WTC11 (cell line): ENCODE measurements around the gene RPL29. TPM values are rescaled to one million over a fixed set of nuclear protein-coding genes. Genes with fewer than 3 reads are reported as not detected.

Experiments
- ATAC-seq: fragments of 200-7000 bp; cut with Tn5 transposase; 2 replicates; pipeline ENCODE4 v1.10.0; 2021; ENCODE audit warnings: mild to moderate bottlenecking, moderate library complexity
- CTCF ChIA-PET: fragments of 300-600 bp; sonication (Branson Sonifier 250); formaldehyde crosslinking; loops from one replicate; lab custom pipeline; 2021; ENCODE audit warnings: antibody characterized with exemption; lab: Charles Lee
- POLR2A ChIA-PET: fragments of 350-600 bp; sonication (Branson Sonifier 250); formaldehyde crosslinking; loops from one replicate; lab custom pipeline; 2021; ENCODE audit warnings: antibody characterized with exemption; lab: Charles Lee
- DNase-seq: peaks from one replicate; pipeline ENCODE4 v3.0.0; 2021; ENCODE audit warnings: low spot score
- H3K27ac Mint-ChIP-seq: 2 replicates; pipeline ENCODE4 v1.8.0; 2021; ENCODE audit warnings: mixed read lengths
- H3K27me3 Mint-ChIP-seq: 2 replicates; pipeline ENCODE4 v1.8.0; 2021; ENCODE audit warnings: low read depth, mild to moderate bottlenecking, moderate library complexity, mixed read lengths
- H3K36me3 Mint-ChIP-seq: 2 replicates; pipeline ENCODE4 v1.8.0; 2021; ENCODE audit warnings: mixed read lengths
- H3K4me1 Mint-ChIP-seq: 2 replicates; pipeline ENCODE4 v1.8.0; 2022; ENCODE audit warnings: mixed read lengths
- H3K4me3 Mint-ChIP-seq: 2 replicates; pipeline ENCODE4 v1.8.0; 2021; ENCODE audit warnings: mild to moderate bottlenecking, moderate library complexity, mixed read lengths
- H3K9me3 Mint-ChIP-seq: 2 replicates; pipeline ENCODE4 v1.8.0; 2021; ENCODE audit warnings: mixed read lengths
- ATF1 ChIP-seq: sonication (generic); formaldehyde crosslinking; IDR thresholded peaks from 2 replicates; pipeline ENCODE4 v1.8.1; 2023; ENCODE audit warnings: mild to moderate bottlenecking, moderate library complexity, missing genetic modification reagents
- FOXK1 ChIP-seq: sonication (generic); formaldehyde crosslinking; IDR thresholded peaks from 2 replicates; pipeline ENCODE4 v1.8.0; 2022; ENCODE audit warnings: mild to moderate bottlenecking, moderate library complexity, missing genetic modification reagents
- GTF2I ChIP-seq: fragments of 250-450 bp; sonication (Bioruptor Pico); conservative IDR thresholded peaks from 2 replicates; pipeline ENCODE4 v1.4.0; 2021; ENCODE audit warnings: mild to moderate bottlenecking
- KAT7 ChIP-seq: sonication (generic); formaldehyde crosslinking; IDR thresholded peaks from 2 replicates; pipeline ENCODE4 v1.8.1; 2023; ENCODE audit warnings: missing genetic modification reagents, mild to moderate bottlenecking, borderline replicate concordance
- NFATC4 ChIP-seq: fragments of 250-450 bp; sonication (Bioruptor Pico); IDR thresholded peaks from 2 replicates; pipeline ENCODE4 v1.9.0; 2021; ENCODE audit warnings: mild to moderate bottlenecking
- SMAD4 ChIP-seq: sonication (generic); formaldehyde crosslinking; IDR thresholded peaks from 2 replicates; pipeline ENCODE4 v1.8.0; 2022; ENCODE audit warnings: mild to moderate bottlenecking, missing genetic modification reagents
- TCF7 ChIP-seq: sonication (generic); formaldehyde crosslinking; IDR thresholded peaks from 2 replicates; pipeline ENCODE4 v1.8.0; 2022; ENCODE audit warnings: mild to moderate bottlenecking, low read depth, missing genetic modification reagents, moderate library complexity
- ZBTB21 ChIP-seq: sonication (generic); formaldehyde crosslinking; IDR thresholded peaks from 2 replicates; pipeline ENCODE4 v1.8.1; 2023; ENCODE audit warnings: mild to moderate bottlenecking, missing genetic modification reagents, borderline replicate concordance
- ZNF219 ChIP-seq: sonication (generic); formaldehyde crosslinking; IDR thresholded peaks from 2 replicates; pipeline ENCODE4 v1.8.0; 2023; ENCODE audit warnings: missing genetic modification reagents, mild to moderate bottlenecking, borderline replicate concordance
- ZNF317 ChIP-seq: sonication (generic); formaldehyde crosslinking; IDR thresholded peaks from 2 replicates; pipeline ENCODE4 v1.8.1; 2023; ENCODE audit warnings: low read depth, mild to moderate bottlenecking, moderate library complexity, missing genetic modification reagents, borderline replicate concordance
- total RNA-seq: library from RNA; stranded (reverse); gene quantifications from 3 replicates; pipeline ENCODE4 v1.2.3, GENCODE V29; 2021
- TF ChIP-seq, protein P1 (sequence below): sonication (generic); formaldehyde crosslinking; IDR thresholded peaks from 2 replicates; pipeline ENCODE4 v1.8.1; 2023; ENCODE audit warnings: mild to moderate bottlenecking, missing genetic modification reagents
- TF ChIP-seq, protein P2 (sequence below): sonication (generic); formaldehyde crosslinking; IDR thresholded peaks from 2 replicates; pipeline ENCODE4 v1.8.1; 2023; ENCODE audit warnings: mild to moderate bottlenecking, missing genetic modification reagents, moderate library complexity
- TF ChIP-seq, protein P3 (sequence below): sonication (generic); formaldehyde crosslinking; IDR thresholded peaks from 2 replicates; pipeline ENCODE4 v1.8.0; 2022; ENCODE audit warnings: mild to moderate bottlenecking, missing genetic modification reagents
- TF ChIP-seq, protein P4 (sequence below): sonication (generic); formaldehyde crosslinking; IDR thresholded peaks from 2 replicates; pipeline ENCODE4 v1.8.0; 2022; ENCODE audit warnings: missing genetic modification reagents
- TF ChIP-seq, protein P5 (sequence below): sonication (generic); formaldehyde crosslinking; IDR thresholded peaks from 2 replicates; pipeline ENCODE4 v1.8.1; 2023; ENCODE audit warnings: mild to moderate bottlenecking, moderate library complexity, missing genetic modification reagents
- TF ChIP-seq, protein P6 (sequence below): sonication (generic); formaldehyde crosslinking; conservative IDR thresholded peaks from 2 replicates; pipeline ENCODE4 v1.8.1; 2023; ENCODE audit warnings: mild to moderate bottlenecking, low read depth, missing genetic modification reagents, moderate library complexity
- TF ChIP-seq, protein P7 (sequence below): fragments of 250-450 bp; sonication (Bioruptor Pico); IDR thresholded peaks from 2 replicates; pipeline ENCODE4 v1.9.0; 2021; ENCODE audit warnings: moderate library complexity, mild to moderate bottlenecking, inconsistent platforms, borderline replicate concordance
- TF ChIP-seq, protein P8 (sequence below): sonication (generic); formaldehyde crosslinking; conservative IDR thresholded peaks from 2 replicates; pipeline ENCODE4 v1.8.1; 2022; ENCODE audit warnings: mild to moderate bottlenecking, missing genetic modification reagents

Gene RPL29
- total RNA-seq, 1 experiment from 2014 or later: 1,343 TPM

DNA sequence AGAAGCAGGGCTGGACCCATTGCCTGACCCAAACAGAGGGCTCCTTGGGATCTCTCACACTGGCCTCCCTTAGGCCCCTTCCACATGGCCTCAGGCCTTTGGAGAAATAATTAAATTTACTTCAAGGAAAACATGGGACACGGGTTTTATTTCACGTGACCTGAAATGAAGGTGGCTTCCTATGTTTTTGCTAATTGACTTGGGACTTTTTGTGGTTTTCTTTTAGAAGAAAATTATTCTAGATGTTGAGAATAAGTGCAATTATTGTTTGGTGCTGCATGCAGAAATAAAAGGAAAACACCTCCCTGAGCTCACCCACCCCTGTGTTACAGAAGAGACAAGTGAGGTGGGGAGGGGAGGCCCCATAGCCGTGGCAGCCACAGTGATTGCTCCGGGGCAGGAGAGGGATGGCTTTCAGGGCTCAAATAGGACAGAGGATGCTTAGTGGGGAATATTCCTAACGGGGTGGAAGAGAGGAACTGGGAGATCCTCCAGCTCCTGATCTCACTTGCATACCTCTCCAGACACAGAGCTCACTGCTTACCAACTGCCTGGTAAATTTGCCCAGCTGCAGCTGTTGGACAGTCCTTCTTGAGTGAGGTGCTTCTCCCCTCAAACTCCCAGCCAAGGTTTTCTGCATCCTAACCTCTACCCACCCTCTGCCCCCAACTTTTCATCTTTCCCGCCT, 29.2 kb upstream of the RPL29 start:
- Mint-ChIP-seq H3K9me3 (no peaks in the 10 kb centered on the region), H3K27ac (no peak overlapping the region), H3K36me3 (no peaks in the 10 kb centered on the region), H3K27me3 (no peaks in the 10 kb centered on the region), H3K4me3 (no peak overlapping the region), H3K4me1 (peaks cover 9% of the 10 kb centered on the region)
- no peak for ATAC-seq
- DNase-seq: no peak
- CTCF ChIA-PET: interaction anchor here (0.6 to 1.2 kb wide), 4 partner anchors 18 to 28 kb away, joined by 3 to 4 read pairs (median 4); no protein-coding TSS in a partner anchor
- TF ChIP-seq KAT7 (CRISPR knock-in tag): no peak
- TF ChIP-seq, protein P1, sequence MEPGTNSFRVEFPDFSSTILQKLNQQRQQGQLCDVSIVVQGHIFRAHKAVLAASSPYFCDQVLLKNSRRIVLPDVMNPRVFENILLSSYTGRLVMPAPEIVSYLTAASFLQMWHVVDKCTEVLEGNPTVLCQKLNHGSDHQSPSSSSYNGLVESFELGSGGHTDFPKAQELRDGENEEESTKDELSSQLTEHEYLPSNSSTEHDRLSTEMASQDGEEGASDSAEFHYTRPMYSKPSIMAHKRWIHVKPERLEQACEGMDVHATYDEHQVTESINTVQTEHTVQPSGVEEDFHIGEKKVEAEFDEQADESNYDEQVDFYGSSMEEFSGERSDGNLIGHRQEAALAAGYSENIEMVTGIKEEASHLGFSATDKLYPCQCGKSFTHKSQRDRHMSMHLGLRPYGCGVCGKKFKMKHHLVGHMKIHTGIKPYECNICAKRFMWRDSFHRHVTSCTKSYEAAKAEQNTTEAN: no peak
- POLR2A ChIA-PET: no interaction called here

DNA sequence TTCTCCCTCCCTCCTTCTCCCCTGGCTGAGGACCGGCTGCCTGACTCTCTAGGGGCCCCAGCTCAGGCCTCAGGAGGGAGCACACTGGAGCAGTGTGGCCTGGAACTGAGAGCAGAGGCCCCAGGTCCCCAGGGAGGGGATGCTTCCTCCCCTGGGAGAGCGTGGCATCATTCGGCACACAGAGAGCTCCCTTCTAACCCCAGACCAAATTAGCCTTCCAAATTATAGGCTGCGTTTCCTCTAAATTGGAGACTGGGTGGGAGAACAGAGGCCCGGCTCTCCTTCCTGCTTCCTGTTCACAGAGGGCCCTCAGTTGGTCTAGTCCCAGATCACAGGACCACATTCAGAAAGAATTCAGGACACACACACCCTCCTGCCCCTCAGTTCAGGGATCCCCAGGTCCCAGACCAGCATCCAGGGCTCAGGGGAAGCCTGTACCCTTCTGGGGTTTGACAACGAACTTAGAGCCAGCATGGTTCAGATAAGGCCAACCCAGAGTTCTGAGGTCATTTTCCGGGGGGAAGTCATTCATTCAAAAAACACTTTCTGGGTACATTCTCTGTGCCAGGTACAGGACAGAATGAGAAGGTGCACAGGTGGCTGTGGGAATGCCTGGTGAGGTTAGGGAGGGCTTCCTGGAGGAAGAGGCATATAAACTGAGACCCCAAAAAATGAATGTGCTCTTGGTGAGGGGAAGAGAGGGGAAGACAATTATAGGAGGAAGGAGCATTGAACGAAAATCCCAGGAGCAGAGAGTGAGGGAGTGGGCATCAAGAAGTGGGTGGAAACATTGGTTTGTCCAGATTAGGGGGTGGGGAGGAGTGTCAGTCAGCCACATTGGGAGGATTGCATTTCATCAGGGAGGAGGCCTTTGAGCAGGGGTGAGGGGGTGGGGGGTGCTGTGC, 28.4 kb upstream of the RPL29 start:
- ATAC-seq (no peak), DNase-seq (no peak)
- Mint-ChIP-seq H3K4me1 (peaks cover 9% of the 10 kb centered on the region), H3K4me3 (no peak overlapping the region), H3K36me3 (no peaks in the 10 kb centered on the region), H3K9me3 (no peaks in the 10 kb centered on the region), H3K27ac (no peak overlapping the region; the same call in 1 of the 2 replicates), H3K27me3 (no peaks in the 10 kb centered on the region)
- CTCF ChIA-PET: interaction anchor here (0.6 to 13.0 kb wide), 4 partner anchors 19 to 361 kb away, joined by 3 to 138 read pairs (median 4); partner anchors contain the start of gene DUSP7
- POLR2A ChIA-PET: no interaction called here
- TF ChIP-seq ZBTB21 (CRISPR knock-in tag): no peak
- TF ChIP-seq ZNF317 (CRISPR knock-in tag): no peak
- TF ChIP-seq TCF7 (CRISPR knock-in tag): no peak
- no peak for TF ChIP-seq ZNF219 (CRISPR knock-in tag)
- no peak for TF ChIP-seq ATF1 (CRISPR knock-in tag)
- no peak for TF ChIP-seq FOXK1
- no peak for TF ChIP-seq GTF2I (CRISPR knock-in tag)
- TF ChIP-seq, protein P2, sequence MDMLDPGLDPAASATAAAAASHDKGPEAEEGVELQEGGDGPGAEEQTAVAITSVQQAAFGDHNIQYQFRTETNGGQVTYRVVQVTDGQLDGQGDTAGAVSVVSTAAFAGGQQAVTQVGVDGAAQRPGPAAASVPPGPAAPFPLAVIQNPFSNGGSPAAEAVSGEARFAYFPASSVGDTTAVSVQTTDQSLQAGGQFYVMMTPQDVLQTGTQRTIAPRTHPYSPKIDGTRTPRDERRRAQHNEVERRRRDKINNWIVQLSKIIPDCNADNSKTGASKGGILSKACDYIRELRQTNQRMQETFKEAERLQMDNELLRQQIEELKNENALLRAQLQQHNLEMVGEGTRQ (CRISPR knock-in tag): no peak
- TF ChIP-seq, protein P3, sequence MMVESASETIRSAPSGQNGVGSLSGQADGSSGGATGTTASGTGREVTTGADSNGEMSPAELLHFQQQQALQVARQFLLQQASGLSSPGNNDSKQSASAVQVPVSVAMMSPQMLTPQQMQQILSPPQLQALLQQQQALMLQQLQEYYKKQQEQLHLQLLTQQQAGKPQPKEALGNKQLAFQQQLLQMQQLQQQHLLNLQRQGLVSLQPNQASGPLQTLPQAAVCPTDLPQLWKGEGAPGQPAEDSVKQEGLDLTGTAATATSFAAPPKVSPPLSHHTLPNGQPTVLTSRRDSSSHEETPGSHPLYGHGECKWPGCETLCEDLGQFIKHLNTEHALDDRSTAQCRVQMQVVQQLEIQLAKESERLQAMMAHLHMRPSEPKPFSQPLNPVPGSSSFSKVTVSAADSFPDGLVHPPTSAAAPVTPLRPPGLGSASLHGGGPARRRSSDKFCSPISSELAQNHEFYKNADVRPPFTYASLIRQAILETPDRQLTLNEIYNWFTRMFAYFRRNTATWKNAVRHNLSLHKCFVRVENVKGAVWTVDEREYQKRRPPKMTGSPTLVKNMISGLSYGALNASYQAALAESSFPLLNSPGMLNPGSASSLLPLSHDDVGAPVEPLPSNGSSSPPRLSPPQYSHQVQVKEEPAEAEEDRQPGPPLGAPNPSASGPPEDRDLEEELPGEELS (CRISPR knock-in tag): no peak
- TF ChIP-seq, protein P4, sequence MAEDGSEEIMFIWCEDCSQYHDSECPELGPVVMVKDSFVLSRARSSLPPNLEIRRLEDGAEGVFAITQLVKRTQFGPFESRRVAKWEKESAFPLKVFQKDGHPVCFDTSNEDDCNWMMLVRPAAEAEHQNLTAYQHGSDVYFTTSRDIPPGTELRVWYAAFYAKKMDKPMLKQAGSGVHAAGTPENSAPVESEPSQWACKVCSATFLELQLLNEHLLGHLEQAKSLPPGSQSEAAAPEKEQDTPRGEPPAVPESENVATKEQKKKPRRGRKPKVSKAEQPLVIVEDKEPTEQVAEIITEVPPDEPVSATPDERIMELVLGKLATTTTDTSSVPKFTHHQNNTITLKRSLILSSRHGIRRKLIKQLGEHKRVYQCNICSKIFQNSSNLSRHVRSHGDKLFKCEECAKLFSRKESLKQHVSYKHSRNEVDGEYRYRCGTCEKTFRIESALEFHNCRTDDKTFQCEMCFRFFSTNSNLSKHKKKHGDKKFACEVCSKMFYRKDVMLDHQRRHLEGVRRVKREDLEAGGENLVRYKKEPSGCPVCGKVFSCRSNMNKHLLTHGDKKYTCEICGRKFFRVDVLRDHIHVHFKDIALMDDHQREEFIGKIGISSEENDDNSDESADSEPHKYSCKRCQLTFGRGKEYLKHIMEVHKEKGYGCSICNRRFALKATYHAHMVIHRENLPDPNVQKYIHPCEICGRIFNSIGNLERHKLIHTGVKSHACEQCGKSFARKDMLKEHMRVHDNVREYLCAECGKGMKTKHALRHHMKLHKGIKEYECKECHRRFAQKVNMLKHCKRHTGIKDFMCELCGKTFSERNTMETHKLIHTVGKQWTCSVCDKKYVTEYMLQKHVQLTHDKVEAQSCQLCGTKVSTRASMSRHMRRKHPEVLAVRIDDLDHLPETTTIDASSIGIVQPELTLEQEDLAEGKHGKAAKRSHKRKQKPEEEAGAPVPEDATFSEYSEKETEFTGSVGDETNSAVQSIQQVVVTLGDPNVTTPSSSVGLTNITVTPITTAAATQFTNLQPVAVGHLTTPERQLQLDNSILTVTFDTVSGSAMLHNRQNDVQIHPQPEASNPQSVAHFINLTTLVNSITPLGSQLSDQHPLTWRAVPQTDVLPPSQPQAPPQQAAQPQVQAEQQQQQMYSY (CRISPR knock-in tag): no peak
- TF ChIP-seq, protein P5, sequence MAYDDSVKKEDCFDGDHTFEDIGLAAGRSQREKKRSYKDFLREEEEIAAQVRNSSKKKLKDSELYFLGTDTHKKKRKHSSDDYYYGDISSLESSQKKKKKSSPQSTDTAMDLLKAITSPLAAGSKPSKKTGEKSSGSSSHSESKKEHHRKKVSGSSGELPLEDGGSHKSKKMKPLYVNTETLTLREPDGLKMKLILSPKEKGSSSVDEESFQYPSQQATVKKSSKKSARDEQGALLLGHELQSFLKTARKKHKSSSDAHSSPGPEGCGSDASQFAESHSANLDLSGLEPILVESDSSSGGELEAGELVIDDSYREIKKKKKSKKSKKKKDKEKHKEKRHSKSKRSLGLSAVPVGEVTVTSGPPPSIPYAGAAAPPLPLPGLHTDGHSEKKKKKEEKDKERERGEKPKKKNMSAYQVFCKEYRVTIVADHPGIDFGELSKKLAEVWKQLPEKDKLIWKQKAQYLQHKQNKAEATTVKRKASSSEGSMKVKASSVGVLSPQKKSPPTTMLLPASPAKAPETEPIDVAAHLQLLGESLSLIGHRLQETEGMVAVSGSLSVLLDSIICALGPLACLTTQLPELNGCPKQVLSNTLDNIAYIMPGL: no peak
- TF ChIP-seq NFATC4 (CRISPR knock-in tag): no peak
- TF ChIP-seq, protein P6, sequence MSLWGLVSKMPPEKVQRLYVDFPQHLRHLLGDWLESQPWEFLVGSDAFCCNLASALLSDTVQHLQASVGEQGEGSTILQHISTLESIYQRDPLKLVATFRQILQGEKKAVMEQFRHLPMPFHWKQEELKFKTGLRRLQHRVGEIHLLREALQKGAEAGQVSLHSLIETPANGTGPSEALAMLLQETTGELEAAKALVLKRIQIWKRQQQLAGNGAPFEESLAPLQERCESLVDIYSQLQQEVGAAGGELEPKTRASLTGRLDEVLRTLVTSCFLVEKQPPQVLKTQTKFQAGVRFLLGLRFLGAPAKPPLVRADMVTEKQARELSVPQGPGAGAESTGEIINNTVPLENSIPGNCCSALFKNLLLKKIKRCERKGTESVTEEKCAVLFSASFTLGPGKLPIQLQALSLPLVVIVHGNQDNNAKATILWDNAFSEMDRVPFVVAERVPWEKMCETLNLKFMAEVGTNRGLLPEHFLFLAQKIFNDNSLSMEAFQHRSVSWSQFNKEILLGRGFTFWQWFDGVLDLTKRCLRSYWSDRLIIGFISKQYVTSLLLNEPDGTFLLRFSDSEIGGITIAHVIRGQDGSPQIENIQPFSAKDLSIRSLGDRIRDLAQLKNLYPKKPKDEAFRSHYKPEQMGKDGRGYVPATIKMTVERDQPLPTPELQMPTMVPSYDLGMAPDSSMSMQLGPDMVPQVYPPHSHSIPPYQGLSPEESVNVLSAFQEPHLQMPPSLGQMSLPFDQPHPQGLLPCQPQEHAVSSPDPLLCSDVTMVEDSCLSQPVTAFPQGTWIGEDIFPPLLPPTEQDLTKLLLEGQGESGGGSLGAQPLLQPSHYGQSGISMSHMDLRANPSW: no peak
- TF ChIP-seq, protein P7, sequence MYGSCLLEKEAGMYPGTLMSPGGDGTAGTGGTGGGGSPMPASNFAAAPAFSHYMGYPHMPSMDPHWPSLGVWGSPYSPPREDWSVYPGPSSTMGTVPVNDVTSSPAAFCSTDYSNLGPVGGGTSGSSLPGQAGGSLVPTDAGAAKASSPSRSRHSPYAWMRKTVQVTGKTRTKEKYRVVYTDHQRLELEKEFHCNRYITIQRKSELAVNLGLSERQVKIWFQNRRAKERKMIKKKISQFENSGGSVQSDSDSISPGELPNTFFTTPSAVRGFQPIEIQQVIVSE (CRISPR knock-in tag): no peak
- TF ChIP-seq, protein P8, sequence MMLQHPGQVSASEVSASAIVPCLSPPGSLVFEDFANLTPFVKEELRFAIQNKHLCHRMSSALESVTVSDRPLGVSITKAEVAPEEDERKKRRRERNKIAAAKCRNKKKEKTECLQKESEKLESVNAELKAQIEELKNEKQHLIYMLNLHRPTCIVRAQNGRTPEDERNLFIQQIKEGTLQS (CRISPR knock-in tag): no peak
- no peak for TF ChIP-seq SMAD4 (CRISPR knock-in tag)
